ENCODE measurements around the gene CTRB2.

The CTRB2 gene

DNA sequence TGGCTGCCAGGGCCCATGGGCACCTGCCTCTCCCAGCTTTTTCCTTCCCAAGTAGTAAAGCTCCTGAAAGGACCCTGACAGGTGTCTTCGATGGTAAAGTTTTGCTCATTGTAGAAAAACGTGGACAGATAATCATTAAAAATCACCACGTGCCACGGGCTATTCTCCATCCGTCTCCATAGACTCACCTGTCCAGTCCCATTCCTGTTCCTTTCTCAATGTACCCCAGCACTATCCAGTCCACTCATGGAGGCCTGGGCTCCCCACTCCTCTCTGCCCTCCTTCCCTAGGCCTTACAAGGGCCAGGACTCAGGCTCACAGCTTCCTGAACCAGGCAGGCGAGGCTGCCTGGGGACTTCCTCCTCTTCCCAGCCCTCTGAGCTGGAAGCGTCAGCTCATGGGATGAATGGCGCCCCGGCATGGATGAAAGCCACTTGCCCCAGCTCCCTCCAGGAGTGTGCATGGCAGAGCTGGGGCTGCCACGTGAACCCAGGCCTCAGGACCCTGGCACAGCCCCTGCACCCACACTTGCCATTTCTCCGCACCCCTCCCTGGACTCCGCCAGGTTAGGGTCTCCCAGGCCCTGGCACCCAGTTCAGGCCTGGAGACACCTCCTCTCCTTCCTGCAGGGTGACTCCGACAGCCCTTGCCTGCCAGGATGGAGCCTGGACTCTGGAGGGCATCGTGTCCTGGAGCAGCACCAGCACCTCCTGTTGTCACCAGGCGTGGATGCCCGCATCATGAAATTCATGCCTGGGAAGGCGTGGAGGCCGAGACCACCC is 20.6 kb upstream of the CTRB2 start:
- in situ Hi-C loops (cut with MboI; ENCODE audit: low sequenced_read_pairs): no loop called here

DNA sequence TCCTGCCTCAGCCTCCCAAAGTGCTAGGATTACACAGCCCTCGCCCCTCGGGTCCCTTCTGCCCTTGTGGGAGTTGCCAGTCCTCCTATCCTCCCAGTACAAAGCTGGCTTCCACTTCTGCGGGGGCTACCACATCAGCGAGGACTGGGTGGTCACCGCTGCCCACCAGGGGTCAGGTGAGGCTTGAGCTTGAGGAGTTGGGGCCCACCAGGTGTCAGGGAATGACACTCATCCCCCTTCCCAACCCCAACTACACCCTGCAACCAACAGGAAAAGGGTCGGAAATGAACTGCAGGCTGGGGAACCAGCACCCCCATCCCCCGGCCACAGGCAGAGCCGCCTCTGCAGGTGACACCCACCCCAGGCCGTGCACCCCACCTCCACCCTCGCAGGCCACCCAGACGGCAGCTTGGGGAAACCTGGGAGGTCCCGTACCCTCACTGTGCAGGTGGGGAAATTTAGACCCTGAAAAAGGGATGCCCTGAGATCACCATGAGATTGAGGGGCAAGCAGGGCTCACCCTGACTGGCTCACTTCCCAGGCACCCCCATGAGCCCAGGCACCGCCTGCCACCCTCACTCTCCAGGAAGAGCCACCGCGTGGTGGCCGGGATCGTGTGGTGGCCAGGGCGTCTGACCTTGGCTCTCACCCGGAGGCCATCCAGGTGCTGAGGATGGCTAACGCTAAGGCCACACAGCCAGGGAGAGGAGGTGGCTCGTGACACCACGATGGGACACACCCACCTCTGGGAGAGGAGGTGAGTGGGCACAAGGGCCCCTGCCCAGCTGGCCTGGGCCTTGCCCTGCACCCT is 19.8 kb upstream of the CTRB2 start:
- in situ Hi-C loops (cut with MboI; ENCODE audit: low sequenced_read_pairs): no loop called here

DNA sequence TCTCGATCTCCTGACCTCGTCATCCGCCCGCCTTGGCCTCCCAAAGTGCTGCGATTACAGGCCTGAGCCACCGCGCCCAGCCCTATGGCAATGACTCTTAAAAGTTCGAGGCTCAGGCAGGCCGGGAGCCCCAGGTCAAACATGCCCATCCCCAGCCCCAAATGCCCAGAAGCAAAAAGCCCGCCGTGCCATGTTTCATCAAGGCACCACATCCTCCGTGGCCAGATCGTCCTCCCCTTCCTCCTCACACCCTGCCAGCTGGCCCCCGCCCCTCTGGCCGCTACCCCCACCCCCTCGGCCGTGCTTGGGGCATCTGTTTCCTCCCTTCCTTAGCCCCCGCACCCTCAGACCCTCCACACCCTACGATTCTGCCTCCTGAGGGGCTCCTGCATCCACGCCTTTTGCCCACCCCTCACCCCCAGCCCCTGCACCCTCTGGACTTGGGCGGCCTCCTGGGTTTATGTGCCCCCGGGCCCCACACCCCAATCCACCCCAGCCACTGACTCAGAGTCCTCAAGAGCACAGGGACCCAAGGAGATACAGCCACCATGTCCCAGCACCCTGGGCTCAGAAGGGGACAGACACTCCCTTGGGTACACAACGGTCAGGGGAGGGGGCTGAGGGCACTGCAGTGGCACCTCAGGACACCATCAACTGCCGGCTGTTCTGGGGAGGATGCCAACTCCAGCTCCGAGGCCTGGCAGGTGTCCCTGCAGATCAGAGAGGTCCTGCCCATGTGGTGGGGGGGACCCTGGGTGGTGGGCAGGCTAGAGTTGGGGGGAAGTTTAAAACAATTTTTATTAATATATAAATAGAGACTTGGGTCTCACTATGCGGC is 18.9 kb upstream of the CTRB2 start:
- in situ Hi-C loops (cut with MboI; ENCODE audit: low sequenced_read_pairs): no loop called here

DNA sequence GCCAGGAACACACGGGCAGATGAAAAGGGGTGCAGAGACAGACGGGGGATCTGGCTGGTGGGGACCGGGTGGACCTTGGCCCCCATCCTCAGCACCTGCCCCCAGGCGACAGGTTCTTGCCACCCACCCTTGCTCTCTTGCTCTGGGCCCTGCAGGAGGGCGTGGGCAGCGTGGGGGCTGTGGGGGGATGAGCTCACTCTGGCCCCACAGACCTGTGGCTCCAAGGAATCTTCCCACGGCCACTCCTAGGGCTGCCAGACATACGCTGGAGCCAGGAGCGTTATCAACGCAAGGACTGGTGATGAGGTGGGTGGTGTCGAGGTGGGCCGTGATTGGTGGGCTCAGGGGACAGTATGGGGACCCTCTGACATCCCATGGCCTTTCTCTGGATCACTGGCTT is 18.1 kb upstream of the CTRB2 start:
- in situ Hi-C loops (cut with MboI; ENCODE audit: low sequenced_read_pairs): no loop called here

DNA sequence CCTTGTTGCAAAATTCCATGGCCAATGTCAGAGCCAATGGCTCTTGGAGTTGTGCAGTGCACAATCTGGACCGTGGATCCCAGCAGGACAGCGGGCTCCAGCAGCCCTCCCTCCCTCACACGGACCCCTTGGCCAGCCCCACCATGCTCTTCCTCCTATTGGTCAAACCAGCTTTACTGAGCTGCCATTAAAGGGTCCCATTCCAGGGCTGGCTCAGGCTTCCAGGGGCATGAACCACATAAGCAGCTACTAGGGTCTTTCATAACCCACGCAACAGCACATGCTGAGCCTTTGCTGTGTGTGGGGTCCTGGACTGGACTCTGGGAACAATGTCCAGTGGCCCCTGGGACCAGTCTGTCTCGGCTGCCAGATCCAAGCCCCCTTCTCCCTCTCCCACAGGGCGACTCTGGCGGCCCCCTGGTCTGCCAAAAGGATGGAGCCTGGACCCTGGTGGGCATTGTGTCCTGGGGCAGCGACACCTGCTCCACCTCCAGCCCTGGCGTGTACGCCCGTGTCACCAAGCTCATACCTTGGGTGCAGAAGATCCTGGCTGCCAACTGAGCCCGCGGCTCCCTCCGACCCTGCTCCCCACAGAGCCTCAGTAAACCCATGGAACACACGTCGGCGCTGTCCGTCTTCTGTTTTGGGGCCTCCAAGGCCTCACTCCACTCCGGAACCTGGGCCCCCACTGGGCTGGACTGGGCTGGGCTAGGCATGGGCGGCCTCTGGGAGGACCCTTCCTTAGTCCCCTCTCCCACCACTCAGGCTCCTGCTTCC is 17.5 kb upstream of the CTRB2 start:
- in situ Hi-C loops (cut with MboI; ENCODE audit: low sequenced_read_pairs): loop anchor here (25.0 kb wide), 1 partner anchor 538 kb away; no protein-coding TSS in a partner anchor

DNA sequence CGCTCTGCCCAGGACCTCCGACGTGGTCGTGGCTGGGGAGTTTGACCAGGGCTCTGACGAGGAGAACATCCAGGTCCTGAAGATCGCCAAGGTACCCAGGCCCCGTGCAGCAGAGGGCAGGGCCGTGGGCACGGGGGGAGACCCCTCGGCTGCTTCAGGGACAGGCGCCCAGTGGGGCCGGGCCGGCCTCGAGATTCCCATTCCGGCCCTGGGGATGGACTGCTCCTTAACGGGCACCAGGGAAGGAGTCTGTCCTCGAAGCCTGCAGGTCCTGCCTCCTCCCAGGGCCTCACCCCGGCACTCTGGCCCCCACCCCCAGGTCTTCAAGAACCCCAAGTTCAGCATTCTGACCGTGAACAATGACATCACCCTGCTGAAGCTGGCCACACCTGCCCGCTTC is 16.2 kb upstream of the CTRB2 start:
- in situ Hi-C loops (cut with MboI; ENCODE audit: low sequenced_read_pairs): loop anchor here (25.0 kb wide), 1 partner anchor 539 kb away; no protein-coding TSS in a partner anchor

DNA sequence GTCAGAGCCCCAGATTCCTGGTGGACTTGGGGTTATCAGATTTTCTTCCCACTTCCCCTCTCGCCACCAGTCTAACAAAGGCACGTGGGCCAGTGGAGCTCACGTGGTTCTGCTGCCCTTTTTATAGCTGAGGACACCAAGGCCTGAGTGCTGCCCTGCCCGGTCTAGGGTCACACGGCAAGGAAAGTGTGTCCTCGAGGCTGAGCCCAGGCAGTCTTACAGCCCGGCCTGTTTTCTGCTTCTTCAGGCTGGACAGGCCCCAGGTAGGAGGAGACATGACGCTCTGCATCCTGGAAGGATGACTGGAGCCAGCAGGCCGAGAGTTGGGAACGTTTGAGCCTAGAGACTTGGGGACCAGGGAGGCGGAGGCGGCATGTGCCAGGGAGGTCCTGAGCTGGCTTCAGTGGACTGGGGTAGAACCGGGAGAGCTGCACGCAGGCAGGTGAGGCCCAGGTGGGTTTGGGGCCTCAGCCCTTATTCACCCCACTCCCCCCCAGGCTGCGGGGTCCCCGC is 15.4 kb upstream of the CTRB2 start:
- in situ Hi-C loops (cut with MboI; ENCODE audit: low sequenced_read_pairs): loop anchor here (25.0 kb wide), 1 partner anchor 540 kb away; no protein-coding TSS in a partner anchor

DNA sequence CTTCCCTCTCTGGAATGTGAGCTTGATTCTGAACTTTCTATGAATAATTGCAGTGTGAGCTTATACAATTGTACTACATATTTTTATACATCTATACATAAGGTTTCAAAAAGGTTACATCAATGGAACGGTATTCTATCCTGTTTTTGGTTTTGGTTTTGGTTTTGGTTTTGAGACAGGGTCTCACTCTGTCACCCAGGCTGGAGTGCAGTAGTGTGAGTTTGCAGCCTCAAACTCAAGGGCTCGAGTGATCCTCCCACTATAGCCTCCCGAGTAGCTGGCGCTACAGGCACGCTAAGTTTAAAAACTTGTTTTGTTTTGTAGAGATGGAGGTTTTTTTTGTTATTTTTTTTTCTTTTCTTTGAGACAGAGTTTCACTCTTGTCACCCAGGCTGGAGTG is 12.9 kb upstream of the CTRB2 start:
- in situ Hi-C loops (cut with MboI; ENCODE audit: low sequenced_read_pairs): loop anchor here (25.0 kb wide), 1 partner anchor 542 kb away; no protein-coding TSS in a partner anchor

DNA sequence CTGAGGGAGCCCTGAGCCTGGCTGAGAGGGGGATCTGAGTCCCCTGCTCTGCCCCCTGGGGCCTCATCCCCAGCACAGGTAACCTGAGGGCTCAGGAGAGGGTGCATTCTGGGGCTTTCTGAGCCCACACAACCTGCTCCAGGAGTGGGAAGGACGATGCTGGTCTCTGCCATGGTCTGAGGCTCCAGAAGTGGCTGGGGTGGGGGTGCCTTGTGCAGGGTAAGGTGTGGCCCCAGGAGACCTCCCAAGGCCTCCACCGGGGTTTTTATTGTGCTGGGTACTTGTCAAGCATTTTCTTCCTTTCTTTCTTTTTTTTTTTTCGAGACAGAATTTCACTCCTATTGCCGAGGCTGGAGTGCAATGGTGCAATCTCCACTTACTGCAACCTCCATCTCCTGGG is 12.1 kb upstream of the CTRB2 start:
- in situ Hi-C loops (cut with MboI; ENCODE audit: low sequenced_read_pairs): loop anchor here (25.0 kb wide), 1 partner anchor 543 kb away; no protein-coding TSS in a partner anchor

DNA sequence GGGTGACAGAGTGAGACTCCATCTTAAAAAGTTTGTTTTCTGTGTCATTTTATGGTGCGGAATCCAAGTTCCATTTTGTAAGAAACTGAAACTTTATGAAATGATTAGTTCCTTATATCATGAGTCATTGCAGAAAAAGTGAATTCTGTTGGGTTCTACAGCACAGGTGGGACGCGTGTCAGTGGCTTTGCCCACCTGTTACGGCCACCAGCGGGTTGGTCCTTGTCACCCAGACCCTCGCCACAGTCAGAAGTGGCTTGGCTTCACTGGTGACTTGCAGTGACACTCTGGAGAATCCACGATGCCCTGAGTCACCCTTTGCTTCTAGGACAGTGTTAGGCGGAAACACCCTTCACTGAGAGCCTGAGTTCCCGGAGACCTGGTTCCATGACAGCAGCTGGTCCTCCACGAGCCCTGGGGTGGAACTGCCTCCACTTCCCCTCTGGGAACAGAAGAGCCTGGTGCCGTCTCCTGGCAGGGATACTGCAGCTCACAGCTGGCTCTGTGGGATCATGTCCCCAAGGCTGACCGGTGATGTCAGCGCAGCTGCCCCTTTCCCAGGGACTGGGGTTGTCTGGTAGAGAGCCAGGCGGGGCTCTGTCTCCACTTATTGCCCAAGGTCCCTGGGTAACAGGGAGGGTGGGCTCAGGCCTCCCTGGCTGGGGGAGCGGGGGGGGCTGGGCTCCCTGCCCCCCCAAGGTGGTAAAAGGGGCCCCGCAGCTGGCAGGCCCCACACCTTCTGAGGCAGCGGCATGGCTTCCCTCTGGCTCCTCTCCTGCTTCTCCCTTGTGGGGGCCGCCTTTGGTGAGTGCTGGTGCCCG is 11.5 kb upstream of the CTRB2 start, which contains the start of gene CTRB1:
Gene CTRB1, plus strand, starts transcription at position 733 of the 821 bp plus-strand sequence. Its CDS starts 20 bp downstream, at position 753.
- in situ Hi-C loops (cut with MboI; ENCODE audit: low sequenced_read_pairs): loop anchor here (25.0 kb wide), 1 partner anchor 544 kb away; no protein-coding TSS in a partner anchor

DNA sequence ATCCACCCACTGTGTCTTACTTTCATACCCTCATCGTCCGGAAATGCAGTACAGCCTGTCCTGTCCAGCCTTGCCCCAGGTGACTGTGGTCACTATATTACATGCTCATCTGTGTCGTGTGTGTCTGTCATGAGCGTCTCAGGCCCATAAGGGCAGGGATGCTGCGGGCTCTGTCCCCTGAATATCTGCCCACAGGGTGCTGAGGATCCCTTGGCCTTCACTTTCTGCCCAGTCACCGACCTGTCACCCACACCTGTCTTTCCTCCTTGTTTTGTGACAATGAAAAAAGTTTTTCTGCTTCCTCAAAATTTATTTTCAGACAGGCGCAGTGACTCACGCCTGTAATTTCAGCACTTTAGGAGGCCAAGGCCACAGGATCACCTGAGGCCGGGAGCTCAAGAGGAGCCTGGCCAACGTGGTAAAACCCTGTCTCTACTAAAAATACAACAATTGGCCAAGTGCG is 10.5 kb upstream of the CTRB2 start:
- in situ Hi-C loops (cut with MboI; ENCODE audit: low sequenced_read_pairs): loop anchor here (25.0 kb wide), 1 partner anchor 545 kb away; no protein-coding TSS in a partner anchor

DNA sequence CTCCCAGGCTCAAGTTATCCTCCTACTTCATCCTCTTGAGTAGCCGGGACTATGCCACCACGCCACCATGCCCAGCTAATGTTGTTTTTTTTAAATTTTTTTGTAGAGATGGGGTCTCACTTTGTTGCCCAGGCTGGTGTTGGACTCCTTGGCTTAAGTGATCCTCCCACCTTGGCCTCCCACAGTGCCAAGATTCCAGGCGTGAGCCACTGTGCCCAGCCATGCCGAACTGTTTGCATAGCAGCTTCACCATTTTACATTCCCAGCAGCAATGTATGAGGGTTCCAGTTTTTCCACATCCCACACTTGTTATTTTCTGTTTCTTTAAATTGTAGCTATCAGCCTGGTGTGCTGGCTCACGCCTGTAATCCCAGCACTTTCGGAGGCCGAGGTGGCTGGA is 9.6 kb upstream of the CTRB2 start:
- in situ Hi-C loops (cut with MboI; ENCODE audit: low sequenced_read_pairs): loop anchor here (25.0 kb wide), 1 partner anchor 546 kb away; no protein-coding TSS in a partner anchor

DNA sequence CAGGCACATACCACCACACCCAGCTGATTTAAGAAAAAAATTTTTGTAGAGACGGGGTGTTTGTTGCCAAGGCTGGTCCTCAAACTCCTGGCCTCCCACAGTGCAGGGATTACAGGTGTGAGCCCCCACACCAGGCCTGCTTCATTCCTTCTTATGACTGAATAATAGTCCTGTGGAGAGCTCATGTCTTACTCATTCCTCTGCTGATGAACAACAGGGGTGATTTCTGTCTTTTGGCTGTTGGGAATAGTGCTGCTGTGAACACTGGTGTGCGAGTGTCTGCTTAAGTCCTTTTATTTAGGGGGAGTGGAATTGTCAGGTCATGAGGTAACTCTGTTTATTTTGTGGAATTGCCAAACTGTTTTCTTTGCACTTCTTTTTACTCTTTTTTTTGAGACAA is 9.2 kb upstream of the CTRB2 start:
- in situ Hi-C loops (cut with MboI; ENCODE audit: low sequenced_read_pairs): loop anchor here (25.0 kb wide), 1 partner anchor 546 kb away; no protein-coding TSS in a partner anchor

DNA sequence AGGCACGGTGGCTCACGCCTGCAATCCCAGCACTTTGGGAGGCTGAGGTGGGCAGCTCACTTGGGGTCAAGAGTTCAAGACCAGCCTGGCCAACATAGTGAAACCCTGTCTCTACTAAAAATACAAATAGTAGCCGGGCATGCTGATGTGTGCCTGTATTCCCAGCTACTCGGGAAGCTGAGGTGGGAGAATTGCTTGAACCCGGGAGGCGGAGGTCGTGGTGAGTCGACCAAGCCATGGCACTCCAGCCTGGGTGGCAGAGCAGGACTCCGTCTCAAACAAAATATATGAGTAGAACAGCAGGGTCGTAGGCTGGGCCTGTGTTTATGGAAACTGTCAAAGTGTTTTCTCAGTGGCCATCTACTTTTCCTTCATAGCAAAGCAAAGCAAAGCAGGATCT is 4.3 kb upstream of the CTRB2 start:
- in situ Hi-C loops (cut with MboI; ENCODE audit: low sequenced_read_pairs): loop anchor here (25.0 kb wide), 1 partner anchor 551 kb away; no protein-coding TSS in a partner anchor

DNA sequence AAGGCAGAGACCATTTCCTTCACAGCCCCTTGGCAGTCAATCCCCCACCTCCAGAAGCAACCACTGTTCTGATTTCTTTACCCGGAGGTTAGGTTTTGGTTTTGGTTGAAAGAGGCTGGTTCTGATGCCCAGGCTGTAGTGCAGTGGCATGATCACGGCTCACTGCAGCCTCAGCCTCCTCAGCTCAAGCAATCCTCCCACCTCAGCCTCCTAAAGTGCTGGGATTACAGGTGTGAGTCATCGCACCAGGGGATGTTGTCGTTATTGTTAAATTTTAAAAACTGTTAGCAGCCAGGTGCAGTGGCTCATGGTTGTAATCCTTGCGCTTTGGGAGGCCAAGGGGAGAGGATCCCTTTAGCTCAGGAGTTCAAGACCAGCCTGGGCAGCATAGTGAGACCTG is 3.0 kb upstream of the CTRB2 start:
- in situ Hi-C loops (cut with MboI; ENCODE audit: low sequenced_read_pairs): loop anchor here (25.0 kb wide), 1 partner anchor 552 kb away; no protein-coding TSS in a partner anchor

DNA sequence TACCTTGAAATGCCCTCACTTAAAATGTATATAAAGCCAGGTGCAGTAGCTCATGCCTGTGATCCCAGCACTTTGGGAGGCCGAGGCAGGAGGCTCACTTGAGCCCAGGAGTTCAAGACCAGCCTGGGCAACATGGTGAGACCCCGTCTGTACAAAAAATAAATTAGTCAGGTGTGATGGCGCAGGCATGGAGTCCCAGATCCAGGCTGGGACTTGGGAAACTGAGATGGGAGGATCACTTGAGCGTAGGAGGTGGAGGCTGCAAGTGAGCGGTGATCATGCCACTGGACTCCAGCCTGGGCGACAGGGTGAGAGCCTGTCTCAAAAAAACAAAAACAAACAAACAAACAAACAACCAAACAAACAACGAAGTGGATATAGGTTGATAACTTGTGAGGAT is 2.6 kb upstream of the CTRB2 start:
- in situ Hi-C loops (cut with MboI; ENCODE audit: low sequenced_read_pairs): loop anchor here (25.0 kb wide), 1 partner anchor 553 kb away; no protein-coding TSS in a partner anchor

DNA sequence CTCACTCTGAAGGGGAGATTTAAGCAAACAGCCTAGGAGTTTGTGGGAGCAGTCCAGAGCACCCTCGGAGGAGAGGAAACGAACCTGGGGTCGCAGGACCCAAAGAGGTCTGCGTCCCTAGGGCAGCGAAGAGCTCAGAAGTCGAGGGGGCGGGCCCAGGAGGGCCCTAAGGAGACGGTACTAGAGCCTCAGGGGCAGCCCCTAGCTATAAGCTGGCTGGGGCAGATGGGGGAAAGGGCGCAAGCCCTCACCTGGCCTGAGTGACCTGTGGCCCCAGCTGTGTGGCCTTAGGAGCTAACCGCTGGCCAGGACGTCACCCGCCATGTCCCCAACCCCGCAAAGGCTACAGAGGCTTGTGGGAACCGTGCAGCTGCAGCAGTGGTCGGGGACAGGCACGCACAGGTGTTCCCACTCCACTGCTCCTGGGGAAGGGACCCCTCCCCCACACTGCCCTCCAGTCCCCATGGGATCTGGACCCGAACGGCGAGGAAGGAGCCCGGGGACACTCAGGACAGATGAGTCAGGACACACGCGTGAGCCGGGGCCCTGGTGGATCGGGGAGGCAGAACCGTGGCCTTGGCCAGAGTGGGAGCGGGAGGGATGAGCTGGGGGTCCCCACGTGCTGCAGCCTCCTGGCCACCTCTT is 2.0 kb upstream of the CTRB2 start:
- in situ Hi-C loops (cut with MboI; ENCODE audit: low sequenced_read_pairs): loop anchor here (25.0 kb wide), 1 partner anchor 553 kb away; no protein-coding TSS in a partner anchor
